Measurements from ENCODE around the gene TAF9B.
"Not testable (repeated sequence)": the region's sequence is repeated elsewhere in the genome, so short reads cannot be mapped to it uniquely, and the experiment has no call there.

TAF9B gene, protein sequence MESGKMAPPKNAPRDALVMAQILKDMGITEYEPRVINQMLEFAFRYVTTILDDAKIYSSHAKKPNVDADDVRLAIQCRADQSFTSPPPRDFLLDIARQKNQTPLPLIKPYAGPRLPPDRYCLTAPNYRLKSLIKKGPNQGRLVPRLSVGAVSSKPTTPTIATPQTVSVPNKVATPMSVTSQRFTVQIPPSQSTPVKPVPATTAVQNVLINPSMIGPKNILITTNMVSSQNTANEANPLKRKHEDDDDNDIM

DNA sequence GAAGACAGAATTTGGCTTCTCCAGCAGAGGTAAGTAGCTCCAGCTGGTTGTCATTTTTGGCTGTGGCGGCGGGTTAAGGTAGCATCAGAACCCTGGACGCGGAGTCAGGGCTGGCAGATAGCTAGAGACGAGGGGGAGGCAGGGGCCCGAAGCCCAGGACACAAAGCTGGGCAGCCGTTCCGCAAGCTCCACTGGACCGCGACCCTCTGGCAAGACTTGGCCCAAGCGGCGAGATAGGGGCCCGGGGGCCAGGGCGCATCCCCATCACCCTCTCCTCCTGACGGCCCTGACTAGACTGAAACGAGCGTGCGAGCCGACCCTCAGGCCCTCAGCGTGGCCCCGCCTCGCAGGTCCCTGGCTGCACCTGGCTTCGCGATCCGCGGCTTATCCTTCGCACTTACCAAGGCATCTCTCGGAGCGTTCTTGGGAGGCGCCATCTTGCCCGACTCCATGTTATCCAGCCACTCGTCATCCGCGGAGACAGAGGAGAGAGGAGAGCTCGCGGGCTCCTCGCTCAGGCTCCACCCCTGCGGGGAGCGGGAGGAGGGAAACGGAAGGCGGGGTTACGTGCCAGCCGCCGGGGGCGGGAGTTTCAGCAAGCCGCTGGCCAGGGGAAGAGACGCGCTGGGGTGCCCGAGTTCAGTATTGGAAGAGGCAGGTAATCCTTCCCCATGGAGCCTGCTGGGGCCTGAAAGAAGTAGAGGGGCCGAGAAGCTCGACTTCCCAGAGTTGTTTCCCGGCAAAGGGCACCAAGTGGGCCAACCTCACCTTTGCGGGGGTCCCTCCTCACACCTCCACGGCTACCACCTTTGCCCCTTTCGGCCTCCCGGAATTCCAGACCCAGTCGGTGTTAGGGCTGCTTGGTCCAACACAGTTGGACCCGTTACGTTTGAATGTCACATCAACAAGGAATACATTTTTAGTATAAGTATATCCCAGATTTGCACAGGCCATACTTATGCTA lies at the start of gene TAF9B:
TSS of gene TAF9B (minus strand) at position 491 of the 964 bp plus-strand sequence. CDS start at position 452, 39 bp downstream.
- peak; percentile 86 for DNase-seq (ENCODE audit: low read depth)

DNA sequence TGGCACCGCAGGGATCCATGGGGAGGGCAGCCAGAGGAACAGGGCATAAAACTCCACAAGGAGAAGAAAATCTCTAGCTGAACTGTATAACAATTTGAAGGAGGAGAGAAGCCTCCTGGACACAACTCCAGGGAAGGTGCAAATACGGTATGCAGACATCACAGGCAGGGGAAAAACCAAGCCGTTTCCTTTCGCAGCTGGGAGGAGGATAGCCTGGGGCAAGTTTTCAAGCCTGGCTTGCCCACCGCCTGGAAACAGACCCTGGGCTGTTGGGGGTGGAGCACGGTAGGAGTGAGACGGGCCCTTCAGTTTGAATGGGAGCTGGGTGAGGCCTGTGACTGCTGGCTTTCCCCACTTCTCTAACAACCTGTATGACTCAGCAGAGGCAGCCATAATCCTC lies 43.4 kb upstream of the TAF9B start:
- DNase-seq (ENCODE audit: low read depth): no peak

DNA sequence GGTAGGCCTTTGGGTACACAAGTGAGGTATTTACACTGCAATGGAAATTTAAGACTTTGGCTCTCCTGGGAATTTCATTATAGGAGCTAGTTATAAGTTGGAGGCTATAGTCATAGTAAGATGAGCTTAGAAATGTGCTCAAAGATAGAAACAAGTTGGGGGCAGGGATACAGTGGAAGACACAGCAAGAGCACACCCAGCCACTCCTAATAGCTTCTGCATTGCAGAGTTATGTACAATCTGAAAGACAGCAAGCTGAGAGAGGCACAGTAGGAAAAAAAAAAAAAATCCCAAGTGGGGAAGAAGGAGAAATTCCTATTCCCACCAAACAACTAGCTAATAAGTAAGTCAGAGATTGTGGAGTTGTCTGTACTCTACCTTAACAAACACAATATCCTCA lies 41.9 kb upstream of the TAF9B start:
- DNase-seq (ENCODE audit: low read depth): no peak

DNA sequence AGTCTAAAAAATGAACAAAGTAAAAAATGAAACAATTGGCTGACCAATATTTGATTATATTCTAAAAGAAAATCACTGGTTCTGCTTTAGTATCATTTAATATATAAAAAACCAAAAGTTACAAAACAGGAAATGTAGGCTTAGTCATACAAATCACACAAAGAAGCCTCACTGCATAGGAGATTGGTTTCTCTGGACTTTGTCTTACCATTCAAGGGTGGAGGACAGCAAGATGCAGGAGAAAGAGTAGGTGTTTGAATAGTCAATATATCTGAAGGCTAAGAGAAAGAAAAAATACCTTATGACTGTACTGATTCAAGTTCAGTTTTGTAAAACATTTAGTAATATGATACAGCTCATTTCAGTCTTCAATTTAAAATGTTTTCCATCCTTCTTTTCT lies 28.6 kb upstream of the TAF9B start:
- no peak for DNase-seq (ENCODE audit: low read depth)

DNA sequence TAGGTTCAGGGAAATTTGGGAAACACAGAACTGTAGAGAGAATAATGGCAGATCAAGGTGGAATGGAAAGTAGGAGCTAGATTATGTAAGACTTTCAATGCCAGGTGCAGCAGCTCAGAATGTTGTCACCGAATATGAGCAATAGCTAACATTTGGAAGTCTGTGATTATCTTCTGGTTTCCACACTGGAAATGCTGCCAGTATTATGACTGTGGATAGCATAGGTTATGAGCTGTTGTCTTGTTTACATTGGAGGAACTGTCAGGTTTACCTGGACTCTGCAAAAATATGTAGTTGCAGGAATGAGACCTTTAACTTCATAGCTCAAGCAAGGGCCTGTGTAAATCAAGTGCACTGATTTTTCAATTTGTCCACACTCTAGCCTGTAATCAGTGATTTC lies 26.0 kb upstream of the TAF9B start:
- no peak for DNase-seq (ENCODE audit: low read depth)

DNA sequence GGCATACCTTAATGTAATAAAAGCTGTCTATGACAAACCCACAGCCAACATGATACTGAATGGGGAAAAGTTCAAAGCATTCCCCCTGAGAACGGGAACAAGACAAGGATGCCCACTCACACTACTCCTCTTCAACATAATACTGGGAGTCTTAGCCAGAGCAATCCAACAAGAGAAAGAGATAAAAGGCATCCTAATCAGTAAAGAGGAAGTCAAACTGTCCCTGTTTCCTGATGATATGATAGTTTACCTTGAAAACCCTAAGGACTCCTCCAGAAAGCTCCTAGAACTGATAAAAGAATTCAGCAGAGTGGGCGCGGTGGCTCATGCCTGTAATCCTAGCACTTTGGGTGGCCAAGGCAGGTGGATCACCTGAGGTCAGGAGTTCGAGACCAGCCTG lies 23.7 kb upstream of the TAF9B start:
- DNase-seq (ENCODE audit: low read depth): not testable (repeated sequence)

DNA sequence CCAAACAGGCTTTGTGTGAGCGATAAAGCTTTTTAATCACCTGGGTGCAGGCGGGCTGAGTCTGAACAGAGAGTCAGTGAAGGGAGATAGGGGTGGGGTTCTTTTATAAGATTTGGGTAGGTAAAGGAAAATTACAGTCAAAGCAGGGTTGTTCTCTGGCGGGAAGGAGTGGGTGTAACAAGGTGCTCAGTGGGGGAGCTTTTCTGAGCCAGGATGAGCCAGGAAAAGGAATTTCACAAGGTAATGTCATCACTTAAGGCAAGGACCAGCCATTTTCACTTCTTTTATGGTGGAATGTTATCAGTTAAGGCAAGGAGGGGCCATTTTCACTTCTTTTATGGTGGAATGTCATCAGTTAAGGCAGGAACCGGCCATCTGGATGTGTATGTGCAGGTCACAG lies 21.3 kb upstream of the TAF9B start:
- not testable (repeated sequence) for DNase-seq (ENCODE audit: low read depth)

DNA sequence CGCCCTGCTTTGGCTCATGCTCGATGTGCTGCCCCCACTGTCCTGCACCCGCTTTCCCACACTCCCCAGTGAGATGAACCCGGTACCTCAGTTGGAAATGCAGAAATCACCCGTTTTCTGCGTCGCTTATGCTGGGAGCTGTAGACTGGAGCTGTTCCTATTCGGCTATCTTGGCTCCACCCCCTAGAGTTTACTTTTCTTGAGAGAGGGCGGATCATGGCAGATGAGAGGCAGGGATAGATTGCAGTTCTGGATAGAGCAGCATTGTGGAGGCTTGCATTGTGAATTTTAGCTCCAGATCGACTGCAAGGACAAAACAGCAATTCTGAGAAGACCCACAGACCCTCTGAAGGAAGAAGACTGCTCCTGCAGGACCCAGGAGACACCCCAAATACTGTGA lies 18.4 kb upstream of the TAF9B start:
- DNase-seq (ENCODE audit: low read depth): not testable (repeated sequence)

DNA sequence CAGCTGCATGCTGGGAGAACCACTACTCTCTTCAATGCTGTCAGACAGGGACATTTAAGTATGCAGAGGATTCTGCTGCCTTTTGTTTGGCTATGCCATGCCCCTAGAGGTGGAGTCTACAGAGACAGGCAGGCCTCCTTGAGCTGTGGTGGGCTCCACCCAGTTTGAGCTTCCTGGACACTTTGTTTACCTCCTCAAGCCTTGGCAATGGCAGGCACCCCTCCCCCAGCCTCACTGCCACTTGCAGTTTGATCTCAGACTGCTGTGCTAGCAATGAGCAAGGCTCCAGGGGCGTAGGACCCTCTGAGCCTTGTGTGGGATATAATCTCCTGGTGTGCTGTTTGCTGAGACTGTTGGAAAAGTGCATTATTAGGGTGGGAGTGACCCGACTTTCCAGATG lies 17.9 kb upstream of the TAF9B start:
- DNase-seq (ENCODE audit: low read depth): not testable (repeated sequence)

DNA sequence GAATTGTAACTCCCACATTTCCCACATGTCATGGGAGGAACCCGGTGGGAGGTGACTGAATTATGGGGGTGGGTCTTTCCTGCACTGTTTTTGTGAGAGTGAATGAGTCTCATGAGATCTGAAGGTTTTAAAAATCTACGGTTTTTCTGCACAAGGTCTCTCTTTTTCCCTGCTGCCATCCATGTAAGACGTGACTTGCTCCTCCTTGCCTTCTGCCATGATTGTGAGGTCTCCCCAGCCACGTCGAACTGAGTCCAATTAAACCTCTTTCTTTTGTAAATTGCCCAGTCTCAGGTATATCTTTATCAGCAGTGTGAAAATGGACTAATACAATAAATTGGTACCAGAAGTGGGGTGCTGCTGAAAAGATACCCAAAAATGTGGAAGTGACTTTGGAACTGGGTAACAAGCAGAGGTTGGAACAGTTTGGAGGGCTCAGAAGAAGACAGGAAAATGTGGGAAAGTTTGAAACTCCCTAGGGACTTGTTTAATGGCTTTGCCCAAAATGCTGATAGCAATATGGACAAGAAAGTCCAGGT lies 7.6 kb upstream of the TAF9B start:
- not testable (repeated sequence) for DNase-seq (ENCODE audit: low read depth)

DNA sequence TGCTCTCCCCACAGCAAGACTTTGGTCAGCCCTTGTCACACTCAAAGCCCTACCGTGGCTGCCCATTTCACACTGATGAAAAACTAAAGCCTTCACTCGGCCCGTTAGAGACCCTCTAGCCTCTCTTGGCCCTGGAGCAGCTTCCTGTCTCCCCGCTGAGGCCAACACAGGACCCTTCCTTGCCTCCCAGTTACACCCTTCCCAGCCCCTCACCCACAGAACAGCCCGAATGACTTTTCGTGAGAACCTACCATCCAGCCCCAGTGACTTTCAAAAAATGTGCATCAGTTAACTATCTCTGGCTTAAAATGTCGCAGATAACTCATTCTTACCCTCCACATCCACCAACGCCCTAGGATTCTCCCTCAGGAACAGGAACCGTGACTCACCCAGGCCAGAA lies 756 bp upstream of the TAF9B start:
- no peak for DNase-seq (ENCODE audit: low read depth)

DNA sequence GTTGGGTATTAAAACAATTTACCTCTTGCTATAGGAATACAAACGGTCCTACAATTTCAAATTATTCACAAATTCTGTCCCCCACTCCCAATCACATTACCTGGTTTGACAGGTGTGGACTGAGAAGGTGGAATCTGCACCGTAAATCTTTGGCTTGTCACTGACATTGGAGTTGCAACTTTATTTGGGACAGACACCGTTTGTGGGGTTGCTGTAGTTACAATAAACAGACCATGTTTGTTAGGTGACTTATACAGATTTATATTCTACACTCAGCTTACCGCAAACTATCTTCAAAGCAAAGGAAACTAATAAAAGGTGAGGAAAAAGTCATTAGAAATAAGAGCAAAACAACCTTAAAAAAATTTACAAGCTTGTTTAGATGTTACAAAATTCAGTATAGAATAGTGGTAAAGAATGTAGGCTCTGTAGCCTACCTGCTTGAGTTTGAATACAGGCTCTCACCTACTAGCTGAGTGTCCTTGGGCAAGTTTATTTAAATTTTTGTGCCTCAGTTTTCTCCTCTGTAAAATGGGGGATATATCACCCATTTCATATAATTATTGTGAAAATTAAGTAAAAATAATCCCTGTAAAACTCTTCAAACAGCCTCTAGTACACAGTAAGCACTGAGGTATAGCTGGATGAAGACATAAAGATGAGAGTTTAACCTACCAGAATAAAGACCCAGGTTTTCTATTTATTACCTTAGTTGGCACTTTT lies 6.1 kb downstream of the TAF9B start:
- no peak for DNase-seq (ENCODE audit: low read depth)

DNA sequence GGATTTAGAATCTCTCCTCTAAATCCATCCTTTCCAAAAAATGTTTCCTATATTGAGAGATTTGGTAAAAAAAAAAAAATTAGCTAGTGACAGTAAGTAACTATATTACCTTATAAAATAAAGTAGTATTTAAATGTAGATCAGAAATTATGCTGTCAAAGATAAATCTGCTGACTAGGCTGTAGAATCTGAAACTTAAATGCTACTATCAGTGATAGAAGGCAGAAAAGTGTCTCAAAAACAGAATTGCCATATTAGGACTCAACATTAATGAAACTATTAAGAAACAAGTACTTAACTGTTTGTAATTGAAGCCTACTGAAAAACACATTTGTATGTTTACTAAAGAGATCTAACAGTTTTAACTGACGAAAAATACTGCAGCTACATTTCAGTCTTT lies 8.3 kb downstream of the TAF9B start:
- no peak for DNase-seq (ENCODE audit: low read depth)

DNA sequence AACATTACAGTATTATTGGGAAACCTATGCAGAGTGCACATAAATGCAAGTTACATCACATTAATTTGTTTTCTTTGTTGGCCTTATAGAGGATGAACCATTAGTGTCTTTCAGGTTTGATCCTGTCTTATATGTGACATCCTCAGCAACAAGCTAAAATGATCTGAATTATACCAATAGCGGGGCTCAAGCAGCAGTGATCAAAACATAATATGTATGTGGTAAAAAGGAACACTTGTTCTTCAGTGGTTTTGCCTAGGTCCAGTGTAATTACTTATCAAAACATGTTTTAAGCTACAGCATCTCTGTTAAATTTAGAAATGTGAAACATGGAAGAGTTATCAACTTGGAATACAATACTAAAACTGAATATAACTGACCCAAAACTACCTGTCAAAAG lies 9.1 kb downstream of the TAF9B start:
- DNase-seq (ENCODE audit: low read depth): no peak

DNA sequence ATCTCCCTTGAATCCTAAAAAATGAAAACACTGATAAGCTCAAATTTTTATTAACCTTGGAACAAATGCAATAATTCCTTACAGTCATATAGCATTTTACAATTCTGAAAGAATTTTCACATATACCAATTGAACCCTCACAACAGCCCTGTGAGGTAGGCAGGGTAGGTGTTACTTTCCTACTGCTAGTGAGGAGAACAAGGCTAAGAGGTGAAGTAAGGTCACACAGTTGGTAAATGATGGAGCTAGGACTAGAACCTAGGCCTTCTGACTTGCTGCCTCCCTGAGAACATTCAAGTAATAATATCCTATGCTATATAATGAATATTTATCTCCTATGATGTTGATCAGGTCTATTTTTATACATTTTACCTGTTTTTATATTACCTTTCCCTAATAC lies 9.7 kb downstream of the TAF9B start:
- DNase-seq (ENCODE audit: low read depth): no peak

DNA sequence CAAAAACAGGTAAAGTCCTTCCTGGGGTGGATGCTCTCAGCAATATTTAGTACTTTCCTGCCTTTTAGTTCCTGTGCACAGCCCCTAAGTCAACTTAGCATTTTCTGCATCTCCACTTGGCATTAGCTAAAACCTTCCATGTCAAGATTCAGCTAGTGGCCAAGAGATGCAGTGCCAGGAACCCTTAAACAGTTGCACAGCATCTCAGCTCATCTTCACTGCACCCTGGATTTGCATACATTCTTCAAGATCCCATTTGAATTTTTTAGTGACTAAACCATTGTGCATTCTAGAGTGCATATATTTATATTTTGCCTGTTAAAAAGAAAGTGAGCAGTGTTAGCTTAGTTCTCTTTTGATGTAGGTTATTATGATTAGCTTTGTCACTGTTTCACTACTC lies 13.7 kb downstream of the TAF9B start:
- DNase-seq (ENCODE audit: low read depth): not testable (repeated sequence)

DNA sequence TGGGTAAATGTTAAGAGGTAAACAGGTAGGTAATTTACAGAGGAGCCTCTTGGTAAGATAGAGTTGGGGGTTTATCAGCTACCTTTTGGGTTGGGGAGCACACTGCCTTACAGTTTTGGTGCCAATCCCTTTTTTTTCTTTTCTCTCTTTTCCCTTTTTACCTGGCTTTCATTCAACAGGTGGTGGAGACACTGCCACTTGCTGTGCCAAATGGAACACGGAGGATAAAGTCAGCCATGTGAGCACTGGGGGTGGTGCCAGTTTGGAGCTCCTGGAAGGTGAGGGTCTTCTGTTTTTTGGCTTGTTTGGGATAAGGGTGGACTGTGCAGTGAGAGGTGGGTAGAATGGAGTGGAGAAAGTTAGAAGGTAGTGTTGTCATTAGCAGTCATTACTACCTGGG lies 14.3 kb downstream of the TAF9B start:
- DNase-seq (ENCODE audit: low read depth): no peak

DNA sequence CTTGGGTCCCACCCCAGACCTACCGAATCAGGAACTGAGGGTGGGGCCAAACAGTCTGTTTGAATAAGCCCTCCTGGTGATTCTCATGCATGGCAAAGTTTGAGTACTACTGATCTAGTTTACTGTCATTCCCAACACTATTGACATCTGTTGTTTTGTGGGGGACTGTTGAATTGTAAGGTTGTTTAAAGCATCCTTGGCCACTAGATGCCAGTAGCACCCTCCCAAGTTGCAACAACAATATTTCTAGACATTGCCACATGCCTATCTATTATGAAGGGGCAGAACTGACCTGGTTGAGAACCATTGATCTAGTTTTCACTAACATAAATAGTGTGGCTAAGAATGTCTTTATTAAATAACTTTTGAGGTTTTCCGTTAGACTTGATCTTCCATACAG lies 15.1 kb downstream of the TAF9B start:
- DNase-seq (ENCODE audit: low read depth): no peak

DNA sequence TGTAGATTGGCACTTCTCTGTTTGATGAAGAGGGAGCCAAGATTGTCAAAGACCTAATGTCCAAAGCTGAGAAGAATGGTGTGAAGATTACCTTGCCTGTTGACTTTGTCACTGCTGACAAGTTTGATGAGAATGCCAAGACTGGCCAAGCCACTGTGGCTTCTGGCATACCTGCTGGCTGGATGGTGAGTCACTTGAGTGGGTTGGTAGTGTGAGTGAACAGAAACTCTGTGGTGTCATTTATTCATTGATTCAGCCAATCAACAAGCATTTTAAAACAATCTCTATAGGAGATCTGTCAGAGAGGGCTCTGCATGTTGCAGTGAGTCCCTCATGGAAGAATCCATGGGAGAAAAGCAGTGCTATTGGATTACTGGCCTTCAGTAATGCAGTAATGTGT lies 16.3 kb downstream of the TAF9B start:
- peak; percentile 35 for DNase-seq (ENCODE audit: low read depth)

DNA sequence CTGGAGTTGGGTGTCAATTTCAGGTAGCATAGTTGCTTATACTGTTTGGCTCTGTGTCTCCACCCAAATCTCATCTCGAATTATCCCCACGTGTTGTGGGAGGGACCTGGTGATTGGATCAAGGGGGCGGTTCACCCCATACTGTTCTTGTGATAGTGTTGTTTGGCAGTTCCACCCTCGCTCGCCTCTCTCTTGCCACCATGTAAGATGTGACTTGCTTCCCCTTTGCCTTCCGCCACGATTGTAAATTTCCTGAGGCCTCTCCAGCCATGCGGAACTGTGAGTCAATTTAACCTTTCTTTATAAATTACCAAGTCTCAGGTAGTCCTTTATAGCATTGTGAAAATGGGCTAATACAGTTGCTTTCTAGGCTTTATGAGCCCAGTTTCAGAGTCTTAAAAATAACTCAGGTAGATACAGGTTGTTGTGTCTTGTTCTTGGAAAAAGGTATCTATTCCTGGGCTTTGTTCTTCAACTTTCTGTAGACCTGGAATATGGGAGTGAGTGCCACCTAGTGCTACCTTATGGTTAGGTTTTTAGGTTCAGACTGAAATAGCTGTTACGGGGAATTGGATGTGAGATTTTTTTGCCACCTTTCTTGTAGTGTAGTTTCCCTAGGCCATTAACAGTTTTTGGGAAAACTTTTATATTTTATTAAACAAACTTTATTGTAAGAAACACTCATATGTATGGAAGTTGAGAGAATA lies 19.8 kb downstream of the TAF9B start:
- DNase-seq (ENCODE audit: low read depth): no peak

DNA sequence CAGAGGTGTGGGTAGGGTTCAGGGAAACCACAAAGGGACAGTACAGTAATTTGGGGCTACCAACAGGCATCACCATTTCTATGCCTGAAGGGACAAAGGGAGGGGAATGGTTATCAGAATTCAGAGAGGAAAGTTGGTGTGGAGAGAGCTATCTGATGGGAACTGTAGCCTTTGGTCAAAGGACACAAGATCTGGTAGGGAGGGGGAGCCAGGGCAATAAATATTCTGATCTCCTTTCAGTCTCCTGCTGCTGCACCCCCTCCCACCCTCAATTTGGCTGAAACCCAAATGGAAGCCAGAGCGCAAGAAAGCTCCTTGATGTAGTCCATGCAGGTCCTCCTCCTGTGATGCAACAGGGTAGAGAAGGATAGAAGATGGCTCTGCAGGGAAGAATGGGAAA lies 20.8 kb downstream of the TAF9B start:
- no peak for DNase-seq (ENCODE audit: low read depth)

DNA sequence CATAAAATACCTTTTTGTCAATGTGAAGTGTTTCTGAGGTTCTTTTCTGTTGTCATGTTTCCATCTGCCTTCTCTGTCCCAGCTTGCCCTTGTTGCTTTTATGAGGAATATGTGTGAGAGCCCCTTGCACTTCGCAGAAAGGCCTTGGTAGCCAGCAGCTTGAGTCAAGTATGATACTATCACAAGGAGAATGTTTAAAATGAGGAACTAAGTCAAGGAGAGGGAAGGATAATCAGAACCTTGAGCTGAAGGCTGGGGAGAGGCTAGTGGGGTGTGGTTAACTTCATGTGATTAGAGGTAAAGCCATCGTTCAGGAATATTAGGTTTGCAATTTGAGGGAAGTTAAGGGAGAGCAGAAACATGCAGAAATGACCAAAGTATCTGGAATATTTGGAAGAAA lies 22.7 kb downstream of the TAF9B start:
- DNase-seq (ENCODE audit: low read depth): no peak
